ENCODE data around the gene RAB35. TPM values are rescaled to one million over a fixed set of nuclear protein-coding genes. Genes with fewer than 3 reads are reported as not detected.

The RAB35 gene
- total and polyA plus RNA-seq, 9 of the 15 experiments (the other 6 are each of a cell fraction or from before 2014, with no cell fraction given): 0.65 to 76.3 (median 38.9) TPM

DNA sequence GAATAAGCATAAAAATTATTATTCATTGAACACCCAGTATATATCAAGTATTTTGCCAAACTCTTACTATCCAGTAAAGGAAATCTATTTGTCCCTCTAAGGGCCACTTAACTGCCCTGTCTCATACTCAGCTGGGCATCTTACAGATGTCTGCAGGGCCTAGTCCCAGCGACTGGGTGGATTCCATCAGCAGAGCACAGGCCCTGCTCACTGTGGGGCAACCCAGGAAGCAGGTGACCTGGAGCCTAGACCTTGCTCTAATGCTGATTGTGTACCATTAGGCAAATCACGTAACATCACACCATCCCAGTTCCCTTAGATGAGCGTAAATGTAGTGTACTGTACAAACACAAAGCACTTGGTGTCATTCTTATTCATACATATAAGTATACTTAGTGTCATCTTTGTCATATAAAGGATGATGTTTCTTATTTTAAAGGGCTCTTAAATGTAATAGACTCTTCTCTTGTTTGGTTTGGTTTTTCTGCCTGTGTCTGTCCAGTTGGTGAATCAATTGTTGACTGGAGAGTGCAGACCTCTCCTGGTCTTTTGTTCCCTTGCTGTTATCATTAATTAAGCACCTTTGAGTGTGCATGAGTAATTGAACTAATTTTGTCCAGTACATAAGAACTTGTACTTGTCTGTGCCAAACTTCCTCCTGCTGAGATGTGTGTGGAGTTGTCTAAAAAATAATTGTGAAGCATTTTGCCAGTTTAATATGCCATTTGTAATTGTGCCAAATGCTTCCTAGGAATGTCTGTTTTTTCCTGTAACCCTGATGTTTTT is 49.3 kb downstream of the RAB35 start (continued):
- TF ChIP-seq, protein P1, sequence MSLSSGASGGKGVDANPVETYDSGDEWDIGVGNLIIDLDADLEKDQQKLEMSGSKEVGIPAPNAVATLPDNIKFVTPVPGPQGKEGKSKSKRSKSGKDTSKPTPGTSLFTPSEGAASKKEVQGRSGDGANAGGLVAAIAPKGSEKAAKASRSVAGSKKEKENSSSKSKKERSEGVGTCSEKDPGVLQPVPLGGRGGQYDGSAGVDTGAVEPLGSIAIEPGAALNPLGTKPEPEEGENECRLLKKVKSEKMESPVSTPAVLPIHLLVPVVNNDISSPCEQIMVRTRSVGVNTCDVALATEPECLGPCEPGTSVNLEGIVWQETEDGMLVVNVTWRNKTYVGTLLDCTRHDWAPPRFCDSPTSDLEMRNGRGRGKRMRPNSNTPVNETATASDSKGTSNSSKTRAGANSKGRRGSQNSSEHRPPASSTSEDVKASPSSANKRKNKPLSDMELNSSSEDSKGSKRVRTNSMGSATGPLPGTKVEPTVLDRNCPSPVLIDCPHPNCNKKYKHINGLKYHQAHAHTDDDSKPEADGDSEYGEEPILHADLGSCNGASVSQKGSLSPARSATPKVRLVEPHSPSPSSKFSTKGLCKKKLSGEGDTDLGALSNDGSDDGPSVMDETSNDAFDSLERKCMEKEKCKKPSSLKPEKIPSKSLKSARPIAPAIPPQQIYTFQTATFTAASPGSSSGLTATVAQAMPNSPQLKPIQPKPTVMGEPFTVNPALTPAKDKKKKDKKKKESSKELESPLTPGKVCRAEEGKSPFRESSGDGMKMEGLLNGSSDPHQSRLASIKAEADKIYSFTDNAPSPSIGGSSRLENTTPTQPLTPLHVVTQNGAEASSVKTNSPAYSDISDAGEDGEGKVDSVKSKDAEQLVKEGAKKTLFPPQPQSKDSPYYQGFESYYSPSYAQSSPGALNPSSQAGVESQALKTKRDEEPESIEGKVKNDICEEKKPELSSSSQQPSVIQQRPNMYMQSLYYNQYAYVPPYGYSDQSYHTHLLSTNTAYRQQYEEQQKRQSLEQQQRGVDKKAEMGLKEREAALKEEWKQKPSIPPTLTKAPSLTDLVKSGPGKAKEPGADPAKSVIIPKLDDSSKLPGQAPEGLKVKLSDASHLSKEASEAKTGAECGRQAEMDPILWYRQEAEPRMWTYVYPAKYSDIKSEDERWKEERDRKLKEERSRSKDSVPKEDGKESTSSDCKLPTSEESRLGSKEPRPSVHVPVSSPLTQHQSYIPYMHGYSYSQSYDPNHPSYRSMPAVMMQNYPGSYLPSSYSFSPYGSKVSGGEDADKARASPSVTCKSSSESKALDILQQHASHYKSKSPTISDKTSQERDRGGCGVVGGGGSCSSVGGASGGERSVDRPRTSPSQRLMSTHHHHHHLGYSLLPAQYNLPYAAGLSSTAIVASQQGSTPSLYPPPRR (CRISPR knock-in tag; IDR thresholded peaks at IDR 0.05; ENCODE audit: borderline replicate concordance): no peak
- TF ChIP-seq ZNF668 (CRISPR knock-in tag; IDR thresholded peaks at IDR 0.05) (no peak), CBX3 (IDR thresholded peaks at IDR 0.05; ENCODE audit: borderline replicate concordance in 1 of 2, low read length in 2 of 2) (no peak)

DNA sequence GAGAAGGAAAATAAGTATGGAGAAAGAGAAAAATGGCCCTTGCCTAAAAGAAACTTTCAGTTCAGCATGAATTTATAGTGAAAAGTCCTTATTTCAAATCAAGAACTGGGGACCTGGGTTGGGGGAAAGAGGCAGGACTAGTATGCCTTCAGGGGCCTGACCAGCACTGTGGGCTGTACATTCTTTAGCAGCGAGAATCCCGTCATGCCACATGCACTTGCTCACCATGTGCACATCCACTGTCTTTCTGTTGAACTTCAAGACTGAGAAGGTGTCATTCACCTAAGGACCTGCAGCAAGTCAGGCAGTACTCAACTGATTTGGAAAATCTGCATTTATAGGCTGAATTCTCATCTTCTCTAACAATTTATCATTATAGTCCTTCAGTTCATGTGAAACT is 50.2 kb downstream of the RAB35 start:
- BruUV-seq (replicated peaks): no TSS peak
- H3K4me3 ChIP-seq: no peak overlapping the region
- in situ Hi-C loops (cut with MboI) (no loop called here), intact Hi-C loops (cut with micrococcal nuclease) (no loop called here)
- no peaks in the 10 kb centered on the region for H3K9me1 ChIP-seq (ENCODE audit: control insufficient read depth, insufficient read depth, low read length)
- 3% methylated on average over 2 of the region's 2 CpGs for WGBS (ENCODE audit: insufficient coverage, low coverage, missing lambda C conversion rate)
- peaks cover 44 to 59% of the 10 kb centered on the region in 2 experiments for H3K27me3 ChIP-seq (ENCODE audit: control insufficient read depth in 2 of 2, insufficient read depth in 2 of 2, low read length in 2 of 2)
- FAIRE-seq (no peak), DNase-seq (ENCODE audit: extremely low read depth in 1 of 4, low spot score in 3 of 4) (no peak), ATAC-seq (no peak)
- H3K4me2 ChIP-seq (ENCODE audit: insufficient read depth, low read length): no peak overlapping the region
- no peak overlapping the region for H3K27ac ChIP-seq (ENCODE audit: extremely low read depth, low read depth, low read length)
- no peaks in the 10 kb centered on the region for H3K9me3 ChIP-seq (replicated peaks; ENCODE audit: control insufficient read depth, insufficient read depth, low read depth, low read length)
- H3K9ac ChIP-seq (ENCODE audit: insufficient read depth in 1 of 2, low read depth in 2 of 2, low read length in 2 of 2): no peak overlapping the region
- ChIA-PET POLR2A (interaction anchor here (0.6 to 1.1 kb wide), 3 partner anchors 10 to 32 kb away, joined by 3 to 4 read pairs (median 3); no protein-coding TSS in a partner anchor), CTCF (ENCODE audit: low intra/inter-chr PET ratio) (no interaction called here)
- no peaks in the 10 kb centered on the region for H3K36me3 ChIP-seq (ENCODE audit: control insufficient read depth, insufficient read depth, low read length)
- no peaks in the 10 kb centered on the region for H3K4me1 ChIP-seq (replicated peaks in 1 of 2; ENCODE audit: control insufficient read depth in 2 of 2, insufficient read depth in 2 of 2, low read length in 2 of 2)
- no peak overlapping the region for H2AFZ ChIP-seq (ENCODE audit: low read depth, low read length)
- H3K79me2 ChIP-seq (ENCODE audit: control insufficient read depth, insufficient read depth, low read length): no peaks in the 10 kb centered on the region
- H4K20me1 ChIP-seq (replicated peaks; ENCODE audit: control insufficient read depth, insufficient read depth, low read length): no peaks in the 10 kb centered on the region
- TF ChIP-seq, protein P2, sequence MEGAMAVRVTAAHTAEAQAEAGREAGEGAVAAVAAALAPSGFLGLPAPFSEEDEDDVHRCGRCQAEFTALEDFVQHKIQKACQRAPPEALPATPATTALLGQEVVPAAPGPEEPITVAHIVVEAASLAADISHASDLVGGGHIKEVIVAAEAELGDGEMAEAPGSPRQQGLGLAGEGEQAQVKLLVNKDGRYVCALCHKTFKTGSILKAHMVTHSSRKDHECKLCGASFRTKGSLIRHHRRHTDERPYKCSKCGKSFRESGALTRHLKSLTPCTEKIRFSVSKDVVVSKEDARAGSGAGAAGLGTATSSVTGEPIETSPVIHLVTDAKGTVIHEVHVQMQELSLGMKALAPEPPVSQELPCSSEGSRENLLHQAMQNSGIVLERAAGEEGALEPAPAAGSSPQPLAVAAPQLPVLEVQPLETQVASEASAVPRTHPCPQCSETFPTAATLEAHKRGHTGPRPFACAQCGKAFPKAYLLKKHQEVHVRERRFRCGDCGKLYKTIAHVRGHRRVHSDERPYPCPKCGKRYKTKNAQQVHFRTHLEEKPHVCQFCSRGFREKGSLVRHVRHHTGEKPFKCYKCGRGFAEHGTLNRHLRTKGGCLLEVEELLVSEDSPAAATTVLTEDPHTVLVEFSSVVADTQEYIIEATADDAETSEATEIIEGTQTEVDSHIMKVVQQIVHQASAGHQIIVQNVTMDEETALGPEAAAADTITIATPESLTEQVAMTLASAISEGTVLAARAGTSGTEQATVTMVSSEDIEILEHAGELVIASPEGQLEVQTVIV (CRISPR knock-in tag; IDR thresholded peaks at IDR 0.05; ENCODE audit: borderline replicate concordance): no peak
- no peak for TF ChIP-seq ZNF384 (IDR thresholded peaks at IDR 0.05; ENCODE audit: low read depth, low read length)
- TF ChIP-seq, protein P3, sequence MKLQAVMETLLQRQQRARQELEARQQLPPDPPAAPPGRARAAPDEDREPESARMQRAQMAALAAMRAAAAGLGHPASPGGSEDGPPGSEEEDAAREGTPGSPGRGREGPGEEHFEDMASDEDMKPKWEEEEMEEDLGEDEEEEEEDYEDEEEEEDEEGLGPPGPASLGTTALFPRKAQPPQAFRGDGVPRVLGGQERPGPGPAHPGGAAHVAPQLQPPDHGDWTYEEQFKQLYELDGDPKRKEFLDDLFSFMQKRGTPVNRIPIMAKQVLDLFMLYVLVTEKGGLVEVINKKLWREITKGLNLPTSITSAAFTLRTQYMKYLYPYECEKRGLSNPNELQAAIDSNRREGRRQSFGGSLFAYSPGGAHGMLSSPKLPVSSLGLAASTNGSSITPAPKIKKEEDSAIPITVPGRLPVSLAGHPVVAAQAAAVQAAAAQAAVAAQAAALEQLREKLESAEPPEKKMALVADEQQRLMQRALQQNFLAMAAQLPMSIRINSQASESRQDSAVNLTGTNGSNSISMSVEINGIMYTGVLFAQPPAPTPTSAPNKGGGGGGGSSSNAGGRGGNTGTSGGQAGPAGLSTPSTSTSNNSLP (IDR thresholded peaks at IDR 0.05; ENCODE audit: borderline replicate concordance, low read depth, low read length): no peak
- no peak for TF ChIP-seq ZNF12 (CRISPR knock-in tag; IDR thresholded peaks at IDR 0.05)
